Stimulated activated CD4-positive, alpha-beta T cell treated with anti-CD3 and anti-CD28 coated beads, Interleukin-12 subunit alpha, Interleukin-12 subunit beta, amount 100 ng/mL, for 24 hours (primary cell): ENCODE data around the gene FILIP1L.

ENCODE experiments used
- DNase-seq, 2 experiments: peaks; one replicate each; pipeline ENCODE4 v3.0.0-alpha.2; 2020; ENCODE audit warnings: low read depth in 2 of 2

Gene FILIP1L

DNA sequence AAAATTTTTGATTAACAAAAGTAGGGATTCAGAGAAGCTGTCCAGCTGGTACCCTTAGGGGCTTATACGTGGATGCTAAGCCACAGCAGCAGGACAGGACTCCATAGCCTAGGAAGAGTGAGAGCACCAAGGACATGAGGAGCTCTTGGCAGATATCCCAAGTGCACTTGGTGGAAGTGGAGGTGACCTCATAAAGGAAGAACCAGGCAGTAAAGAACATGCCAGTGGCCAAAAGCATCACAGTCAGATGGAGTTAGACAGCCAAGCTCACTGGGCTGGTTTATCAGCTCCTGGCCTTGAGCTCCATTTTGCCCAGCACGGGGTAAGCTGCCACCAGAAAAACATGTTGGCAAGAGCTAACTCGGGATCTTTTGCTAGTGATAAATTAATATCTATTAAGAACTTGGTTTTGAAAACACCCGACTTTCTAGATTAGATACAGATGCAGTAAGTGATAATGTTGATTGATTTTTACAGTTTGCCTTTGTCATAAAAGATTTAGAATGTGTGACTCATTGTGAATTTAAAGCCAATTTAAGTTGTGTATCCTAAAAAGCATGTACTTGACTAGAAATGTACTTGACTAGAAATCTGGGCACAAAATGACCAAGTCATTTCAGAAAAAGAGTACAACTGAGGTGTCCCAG is 188.6 kb downstream of the FILIP1L start:
- no peak for DNase-seq

DNA sequence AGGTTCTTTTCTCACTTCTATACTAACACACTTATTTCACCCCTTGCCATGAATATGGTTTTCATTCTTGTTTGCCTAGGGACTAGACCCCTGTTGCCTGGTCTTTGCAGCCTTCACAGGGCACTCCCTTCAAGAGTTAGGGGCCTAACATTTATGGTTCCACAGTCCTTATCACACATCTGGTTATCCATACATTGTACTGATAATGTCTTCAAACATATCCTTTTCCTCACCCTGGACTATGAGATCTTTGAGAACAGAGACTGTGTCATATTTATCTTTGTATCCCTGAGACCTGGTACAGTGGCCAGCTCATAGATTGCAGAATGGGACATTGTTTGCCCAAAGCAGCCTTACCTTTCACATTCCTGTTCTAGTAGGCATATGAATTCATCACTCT is 190.4 kb downstream of the FILIP1L start:
- no peak for DNase-seq

DNA sequence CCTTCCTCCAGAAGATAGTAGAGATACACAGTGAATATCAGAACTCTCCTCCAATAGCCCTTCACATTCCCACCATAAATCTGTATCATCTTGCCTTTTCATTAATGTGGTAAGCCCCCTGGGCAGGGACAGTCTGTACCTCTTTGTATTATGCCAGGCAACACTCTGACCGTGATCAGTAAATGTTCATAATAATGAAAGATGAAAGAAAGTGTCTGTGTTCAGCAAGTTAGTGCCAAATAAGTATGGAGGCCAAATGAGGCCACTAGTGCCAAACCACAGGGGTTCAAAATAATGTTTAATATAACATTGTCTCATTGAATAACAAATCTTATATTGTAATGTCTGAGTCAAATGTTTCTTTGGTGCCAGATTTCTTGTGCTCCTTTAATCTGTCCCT is 192.3 kb downstream of the FILIP1L start:
- DNase-seq: no peak

DNA sequence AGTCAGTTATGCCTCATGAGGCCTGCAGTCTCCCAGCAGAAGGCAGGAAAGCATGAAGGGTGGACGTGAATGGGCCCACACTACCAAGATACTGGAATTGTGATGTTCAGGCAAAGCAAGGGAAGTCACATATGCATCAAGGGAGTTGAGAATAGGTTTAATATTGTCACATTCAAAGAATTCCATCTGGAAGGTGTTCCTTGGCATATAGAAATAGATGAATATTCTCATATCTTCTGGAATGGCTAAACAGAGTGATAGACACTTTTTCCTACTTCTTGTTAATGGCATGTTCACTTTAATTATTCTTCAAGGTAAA is 193.0 kb downstream of the FILIP1L start:
- DNase-seq: no peak

DNA sequence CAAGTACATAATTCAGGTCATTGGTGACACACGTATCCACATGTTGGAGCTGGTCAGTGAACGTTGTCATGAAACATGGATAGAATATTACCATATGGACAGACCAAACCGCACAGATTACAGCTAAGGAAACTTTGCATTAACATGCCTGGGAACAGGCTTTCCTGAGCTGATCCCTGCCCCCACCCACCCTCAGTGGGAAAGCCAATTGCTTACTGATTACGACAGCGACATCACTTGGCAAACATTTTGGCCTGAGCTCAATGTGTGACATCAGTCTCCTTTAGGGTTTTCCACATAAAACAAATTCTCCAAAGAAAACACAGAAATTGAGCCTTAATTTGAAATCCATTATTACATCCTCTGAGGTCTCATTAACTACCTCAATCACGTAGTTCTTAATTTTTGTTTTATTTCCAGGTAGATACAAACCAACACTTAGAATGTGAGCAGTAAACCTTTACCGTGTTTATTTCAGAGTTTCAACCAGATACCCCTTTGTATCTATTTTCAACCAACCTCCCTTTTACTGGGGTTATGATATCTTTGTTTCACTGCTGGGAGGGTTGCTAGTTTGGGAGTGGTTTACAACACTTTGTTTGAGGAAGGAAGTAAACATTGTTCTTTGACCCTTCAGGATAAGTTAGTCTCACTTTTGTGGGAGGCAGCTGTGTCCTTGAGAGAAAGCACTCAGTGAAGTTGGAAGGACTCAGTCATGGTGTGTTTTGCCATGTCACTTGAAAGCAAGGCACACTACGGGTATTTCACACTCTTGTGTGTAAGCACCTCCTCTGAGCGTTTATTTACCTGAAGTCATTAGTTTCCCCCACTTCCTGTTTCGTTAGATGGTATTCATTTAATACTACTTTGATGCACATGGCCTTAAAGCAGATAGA is 193.6 kb downstream of the FILIP1L start:
- DNase-seq: no peak

DNA sequence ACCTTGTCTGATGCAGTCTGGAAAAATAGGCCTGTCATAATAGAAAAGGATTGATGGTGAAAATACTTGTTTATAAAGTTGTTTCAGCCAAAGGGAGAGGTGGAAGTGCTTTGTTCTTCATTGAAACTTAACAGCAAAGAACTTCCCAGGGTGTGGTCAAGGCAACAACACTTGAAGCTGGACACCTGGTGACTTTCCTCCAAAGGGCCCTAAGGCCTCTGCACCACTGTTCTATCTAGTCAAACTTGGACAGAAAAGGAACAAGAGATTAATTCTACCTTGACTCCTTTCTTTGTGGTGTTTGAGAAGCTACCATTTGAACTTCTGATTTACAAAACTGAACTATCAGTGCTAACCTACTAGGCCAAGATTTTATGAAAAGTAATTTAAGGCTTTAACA is 194.6 kb downstream of the FILIP1L start:
- no peak for DNase-seq

DNA sequence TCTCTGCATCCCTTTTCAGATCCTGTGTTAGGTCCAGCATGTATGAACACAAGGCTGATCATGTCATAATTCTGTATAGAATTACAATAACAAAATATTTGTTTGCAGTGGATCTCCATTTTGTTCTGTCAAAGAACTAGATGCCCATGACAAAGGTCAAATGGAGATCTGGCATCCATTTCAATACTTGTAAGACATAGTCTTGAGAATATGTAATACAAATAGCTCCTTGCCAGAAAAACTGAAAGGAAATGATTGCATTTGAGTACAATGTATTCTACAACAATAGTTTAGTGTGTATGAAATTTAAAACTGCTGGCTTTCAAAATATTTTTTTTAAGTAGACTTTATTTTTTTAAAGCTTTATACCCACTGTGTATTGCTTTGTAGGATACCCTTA is 195.6 kb downstream of the FILIP1L start:
- no peak for DNase-seq

DNA sequence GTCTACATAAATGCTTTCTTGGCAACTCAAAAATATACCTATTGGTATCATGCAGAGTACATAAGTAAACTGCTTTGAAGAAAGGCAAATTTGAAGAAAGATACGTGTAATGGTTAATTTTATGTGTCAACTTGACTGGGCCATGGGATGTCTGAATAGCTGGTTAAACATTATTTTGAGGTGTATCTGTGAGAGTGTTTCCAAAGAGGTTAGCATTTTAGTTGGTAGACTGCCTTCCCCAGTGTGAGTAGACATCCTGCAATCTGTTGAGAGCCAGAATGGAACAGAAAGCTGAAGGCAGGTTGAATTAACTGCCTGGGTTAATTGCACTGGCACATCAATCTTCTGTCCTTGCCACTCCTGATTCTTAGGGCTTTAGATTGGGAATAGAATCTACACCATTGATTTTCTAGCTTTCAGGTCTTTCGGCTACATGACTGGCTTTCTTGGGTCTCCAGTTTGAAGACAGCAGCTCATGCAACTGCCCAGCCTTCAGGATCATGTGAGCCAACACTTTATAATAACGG is 198.3 kb downstream of the FILIP1L start:
- DNase-seq: no peak

DNA sequence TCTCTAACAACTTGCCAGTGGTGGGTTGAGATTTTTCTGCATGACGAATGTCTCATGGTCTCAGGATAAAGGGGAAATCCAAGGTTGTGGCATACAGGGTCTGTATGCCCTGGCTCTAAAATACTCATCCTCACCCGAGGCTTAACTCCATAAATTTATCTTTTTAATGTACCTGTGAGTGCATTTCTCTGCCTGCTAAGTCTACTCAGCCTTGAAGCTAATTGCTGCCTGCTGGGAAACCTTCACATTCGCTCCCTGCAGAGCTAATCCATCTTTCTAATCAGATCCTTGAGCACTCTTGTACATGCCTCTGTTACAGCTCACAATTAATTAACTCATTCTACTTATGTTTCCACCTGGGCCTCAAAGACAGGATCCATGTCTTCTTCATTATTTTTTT is 202.9 kb downstream of the FILIP1L start:
- no peak for DNase-seq

DNA sequence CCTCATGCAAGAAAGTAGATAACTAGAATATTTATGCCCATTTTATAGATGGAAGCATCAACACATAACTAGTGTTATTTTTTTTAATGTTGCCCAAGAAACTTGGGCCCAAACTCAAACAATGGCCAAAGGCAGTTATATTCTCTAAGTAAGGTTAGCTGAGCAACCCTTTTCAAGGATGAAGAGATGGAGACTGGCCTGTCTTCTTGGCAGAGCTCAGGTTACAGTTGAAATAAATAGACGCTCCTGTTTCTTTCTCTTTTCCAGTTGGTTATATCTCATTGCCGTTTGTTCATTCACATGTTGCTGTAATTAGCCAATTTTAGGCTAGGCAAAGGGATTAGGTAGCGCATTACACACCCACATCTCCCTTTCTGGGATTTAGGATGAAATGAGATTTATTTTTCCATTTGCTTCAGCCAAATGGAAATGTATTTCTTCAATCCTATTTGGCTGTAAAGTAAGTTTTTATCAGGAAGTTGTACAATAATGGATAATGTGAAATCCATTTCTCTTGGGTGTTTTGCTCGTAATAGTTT is 203.5 kb downstream of the FILIP1L start:
- no peak for DNase-seq

DNA sequence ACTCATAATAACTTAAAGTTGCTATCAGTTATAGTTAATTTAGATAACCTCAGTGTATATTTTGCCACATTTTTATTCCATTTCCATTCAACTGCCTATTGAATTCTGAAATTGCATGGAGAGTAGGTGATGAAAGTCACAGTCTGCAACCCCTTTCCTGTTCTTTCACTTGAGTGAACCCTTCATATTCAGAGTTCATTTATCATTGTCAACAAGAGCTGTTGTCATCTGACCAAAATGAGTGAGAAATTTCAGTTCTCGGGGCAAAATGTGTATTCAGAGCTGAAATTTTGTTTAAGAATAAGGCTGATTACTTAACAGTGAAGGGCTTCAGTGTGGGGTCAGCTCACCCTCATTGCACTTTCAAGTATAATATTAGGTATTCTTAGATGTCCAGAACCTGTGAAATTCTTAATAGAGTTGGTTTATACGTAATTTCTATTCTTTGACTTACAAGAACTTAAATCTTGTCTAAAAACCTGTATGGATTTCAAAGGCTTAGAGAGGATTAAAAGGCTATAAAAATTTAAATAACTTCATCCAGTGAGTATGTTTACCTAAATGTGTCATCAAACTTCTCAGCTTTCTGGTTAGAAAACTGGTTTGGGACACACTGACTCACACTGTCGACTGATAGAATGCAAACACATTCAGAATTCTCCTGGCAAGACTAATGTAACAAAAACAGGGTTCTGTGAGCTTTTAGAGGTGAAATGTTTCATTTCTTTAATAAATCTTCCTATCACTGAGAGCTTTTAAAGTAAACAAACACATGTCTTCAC is 204.4 kb downstream of the FILIP1L start:
- DNase-seq: no peak

DNA sequence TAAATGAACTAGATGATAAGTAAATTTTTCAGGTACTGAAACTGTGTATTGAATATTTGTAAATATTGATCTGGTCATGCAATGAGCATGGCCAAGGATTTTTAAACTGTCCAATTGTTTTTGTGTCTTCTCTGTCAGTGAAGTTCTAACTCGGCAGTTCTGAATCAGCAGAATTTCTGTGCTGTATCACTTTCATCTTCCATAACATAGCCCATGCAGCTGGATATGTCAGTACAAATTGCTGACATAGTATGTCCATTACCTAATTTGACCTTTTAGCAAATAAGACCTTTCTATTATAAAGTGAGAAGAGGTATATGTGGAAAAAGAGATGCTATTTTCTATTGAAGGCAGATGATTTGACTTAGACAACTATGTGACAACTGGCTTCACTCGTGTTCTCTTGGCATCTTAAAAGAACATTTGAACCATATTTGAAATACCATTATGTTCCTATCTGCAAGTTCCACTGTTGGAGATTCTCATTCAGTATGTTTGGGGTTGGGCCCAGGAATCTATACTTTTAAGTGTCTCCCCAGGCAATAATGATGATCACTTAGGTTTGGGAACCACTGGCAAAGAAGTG is 206.2 kb downstream of the FILIP1L start:
- no peak for DNase-seq

DNA sequence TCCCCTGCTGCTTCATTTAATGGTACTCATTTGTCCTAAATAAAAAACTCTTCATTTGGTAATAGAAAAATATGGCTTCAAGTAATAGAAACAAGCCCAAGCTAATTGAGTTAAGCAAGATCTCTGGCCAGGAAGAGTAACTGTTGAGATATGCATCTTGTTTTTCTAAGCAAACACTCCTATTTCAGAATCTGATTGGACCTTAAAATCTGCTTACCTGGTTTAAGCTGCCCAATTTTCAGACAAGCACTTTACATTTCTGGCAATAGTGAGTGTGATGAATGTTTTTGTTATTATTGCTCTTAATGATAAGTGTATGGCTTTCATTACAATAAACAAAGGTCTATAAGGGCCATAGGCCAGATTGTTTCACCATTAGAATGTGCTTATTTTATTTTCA is 210.4 kb downstream of the FILIP1L start:
- no peak for DNase-seq

DNA sequence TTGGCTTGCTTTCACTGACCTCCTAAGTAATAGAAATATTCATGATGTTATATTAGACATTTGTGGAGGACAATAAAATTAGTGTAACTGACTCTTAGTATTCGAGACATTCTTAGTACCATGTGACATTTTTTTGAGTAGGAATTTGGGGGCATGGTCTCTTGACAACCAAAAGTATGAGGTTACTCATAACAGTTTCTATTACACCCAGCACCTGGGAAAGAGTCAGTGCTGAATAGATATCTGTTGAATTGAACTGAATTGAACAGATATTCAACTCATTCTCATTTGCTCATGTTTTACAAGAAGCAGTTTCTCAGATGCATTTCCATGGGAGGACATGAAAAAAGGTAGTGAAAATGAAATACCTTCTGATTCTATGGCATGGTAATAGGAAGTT is 212.2 kb downstream of the FILIP1L start:
- DNase-seq: no peak

DNA sequence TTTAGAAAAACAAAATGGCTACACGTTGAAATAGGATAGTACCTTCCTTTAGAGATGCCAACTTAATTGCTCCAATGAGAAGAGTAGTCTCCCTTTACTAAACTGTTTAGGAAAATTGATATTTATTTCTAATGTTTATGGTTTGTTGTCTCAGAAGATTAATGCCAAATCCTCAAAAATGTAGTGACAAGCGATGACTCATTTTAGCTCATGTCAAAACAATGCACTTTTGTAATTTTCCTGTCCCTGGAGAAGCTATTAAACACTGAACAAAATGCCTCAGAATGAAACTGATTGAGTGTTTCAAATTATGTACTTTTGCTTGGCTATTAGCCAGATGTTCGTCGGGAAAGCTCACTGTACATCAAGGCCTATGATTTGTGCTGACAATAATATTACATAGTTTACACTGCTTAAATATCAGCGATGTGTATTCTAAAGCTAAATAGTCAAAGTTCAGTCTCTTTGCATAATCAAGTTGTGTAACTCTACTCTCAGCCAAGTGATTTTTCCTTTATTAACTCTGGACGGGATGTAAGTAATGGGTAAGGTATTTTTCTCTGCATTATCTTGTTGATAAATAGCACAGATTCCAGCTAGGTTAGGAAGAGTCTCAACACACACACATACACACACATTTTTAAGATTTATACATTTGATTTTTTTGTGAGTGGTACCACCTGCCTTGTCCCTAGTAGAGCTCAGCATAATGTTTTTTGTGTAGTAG is 212.9 kb downstream of the FILIP1L start:
- DNase-seq: no peak

DNA sequence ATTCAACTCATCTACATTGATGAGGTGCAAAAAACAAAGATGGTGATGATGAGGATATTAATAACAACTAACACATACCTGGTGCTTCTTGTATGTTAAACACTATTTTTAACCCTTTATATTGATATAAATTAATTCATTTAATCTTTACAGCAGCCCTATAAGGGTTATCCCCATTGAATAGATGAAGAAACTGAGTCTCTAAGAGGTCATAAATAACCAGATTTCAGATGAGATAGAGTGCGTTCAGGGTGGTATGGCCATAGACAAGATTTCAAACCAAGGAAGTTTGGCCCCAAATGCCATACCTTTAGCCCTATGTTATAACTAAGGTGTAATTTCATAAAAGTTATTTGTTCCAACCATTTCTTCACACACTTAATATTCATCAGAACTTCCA is 214.1 kb downstream of the FILIP1L start:
- DNase-seq: no peak

DNA sequence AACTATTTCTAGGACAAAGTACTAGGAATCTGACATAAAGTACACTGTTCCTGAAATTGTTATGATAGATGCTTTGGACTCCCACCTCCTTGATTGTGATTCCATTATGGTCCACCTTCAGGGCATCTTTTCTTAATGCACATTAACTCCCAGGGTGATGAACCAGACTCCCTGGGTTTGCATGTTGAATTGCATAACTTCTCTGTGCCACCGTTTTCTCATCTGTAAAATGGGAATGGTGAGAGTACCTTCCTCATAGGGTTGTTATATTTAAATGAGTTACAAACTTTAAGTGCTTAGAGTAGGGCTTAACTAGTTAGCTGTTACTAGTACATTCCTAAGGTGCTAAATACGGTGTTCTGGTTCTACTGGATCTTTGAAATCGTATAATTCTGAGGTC is 214.7 kb downstream of the FILIP1L start:
- DNase-seq: no peak

DNA sequence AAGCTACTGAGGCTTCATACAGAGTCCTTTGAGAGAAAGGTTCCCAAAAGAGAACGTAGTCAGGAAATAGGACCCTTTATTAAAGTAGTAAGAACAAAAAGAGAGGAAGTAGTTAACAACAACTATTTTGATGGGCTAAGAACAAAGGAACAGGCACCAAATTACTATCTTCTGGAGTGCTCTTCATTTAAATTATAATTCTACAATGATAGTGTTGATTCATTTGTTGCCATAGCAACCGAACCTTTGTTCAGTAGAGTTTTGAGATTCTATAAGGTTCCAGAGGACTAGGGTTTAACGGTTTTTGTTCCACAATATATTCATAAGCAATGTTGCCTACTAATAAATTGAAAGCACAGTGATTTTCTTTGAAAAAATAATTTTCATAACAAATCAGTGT is 217.8 kb downstream of the FILIP1L start:
- no peak for DNase-seq

DNA sequence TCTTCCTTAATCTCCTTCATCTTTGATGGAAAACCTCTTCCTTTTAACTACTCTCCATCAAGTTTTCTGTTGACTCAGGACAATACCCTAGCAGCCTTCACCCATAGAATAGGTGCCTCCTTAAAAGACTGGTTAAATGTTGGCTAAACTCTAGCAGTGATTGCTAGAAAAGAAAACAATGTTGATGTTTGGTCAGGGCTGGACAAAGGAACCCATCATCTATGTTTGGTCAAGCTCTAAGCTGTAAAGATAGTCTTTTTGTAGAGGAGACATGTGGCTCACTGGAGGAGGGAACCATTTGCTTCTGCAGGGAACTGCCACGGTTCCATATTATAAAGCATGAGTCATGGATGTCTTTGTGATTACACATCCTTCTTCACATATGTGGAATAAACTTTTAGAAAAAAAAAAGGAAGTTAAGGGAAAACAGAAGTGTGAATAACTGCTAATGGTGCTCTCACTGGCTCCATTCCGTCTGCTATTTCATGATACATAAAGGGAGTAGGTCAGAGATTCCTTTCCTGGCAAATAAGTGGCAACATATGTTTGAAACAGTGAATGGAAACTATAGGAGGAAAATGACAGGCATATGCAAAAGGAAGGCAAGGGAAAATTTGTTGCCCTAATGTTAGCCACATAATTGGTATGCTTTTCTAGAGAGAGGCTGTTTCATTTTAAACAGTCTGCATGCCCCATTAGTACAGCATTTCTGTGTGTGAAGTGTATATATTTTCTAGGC is 218.4 kb downstream of the FILIP1L start:
- DNase-seq: no peak

DNA sequence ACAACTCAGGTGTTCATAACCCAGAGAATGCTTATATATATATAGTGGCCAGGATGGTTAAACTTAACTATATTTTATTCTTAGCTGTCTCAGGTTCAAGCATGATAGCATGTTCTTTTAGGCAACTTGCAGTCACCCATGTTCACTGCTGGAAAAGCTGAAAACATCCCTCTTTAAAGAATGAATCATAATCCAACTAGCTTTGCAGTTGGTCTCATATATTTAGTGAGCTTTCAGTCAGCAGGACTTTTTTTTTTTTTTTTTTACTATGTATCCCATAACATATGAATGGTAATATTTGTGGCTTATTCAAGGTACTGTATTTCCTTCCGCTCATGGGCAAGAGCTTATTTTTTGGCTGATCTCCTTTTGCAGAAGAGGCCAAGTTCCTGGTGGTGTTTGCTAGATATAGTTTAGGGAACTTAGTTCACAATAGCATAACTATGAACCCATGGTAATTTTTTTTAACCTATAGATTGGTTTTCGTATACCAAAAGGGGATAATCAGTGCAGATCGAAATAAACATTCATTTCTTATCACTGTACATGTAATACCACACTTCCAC is 219.1 kb downstream of the FILIP1L start:
- DNase-seq: no peak
